NCI-H510A treated with DMSO at 0.1 percent for 48 hours (cell line): Measurements from ENCODE around the gene PIK3C3.

Experiments used
- DNase-seq: peaks from one replicate; lab custom pipeline; 2025; lab: John Stamatoyannopoulos, UW

The PIK3C3 gene

DNA sequence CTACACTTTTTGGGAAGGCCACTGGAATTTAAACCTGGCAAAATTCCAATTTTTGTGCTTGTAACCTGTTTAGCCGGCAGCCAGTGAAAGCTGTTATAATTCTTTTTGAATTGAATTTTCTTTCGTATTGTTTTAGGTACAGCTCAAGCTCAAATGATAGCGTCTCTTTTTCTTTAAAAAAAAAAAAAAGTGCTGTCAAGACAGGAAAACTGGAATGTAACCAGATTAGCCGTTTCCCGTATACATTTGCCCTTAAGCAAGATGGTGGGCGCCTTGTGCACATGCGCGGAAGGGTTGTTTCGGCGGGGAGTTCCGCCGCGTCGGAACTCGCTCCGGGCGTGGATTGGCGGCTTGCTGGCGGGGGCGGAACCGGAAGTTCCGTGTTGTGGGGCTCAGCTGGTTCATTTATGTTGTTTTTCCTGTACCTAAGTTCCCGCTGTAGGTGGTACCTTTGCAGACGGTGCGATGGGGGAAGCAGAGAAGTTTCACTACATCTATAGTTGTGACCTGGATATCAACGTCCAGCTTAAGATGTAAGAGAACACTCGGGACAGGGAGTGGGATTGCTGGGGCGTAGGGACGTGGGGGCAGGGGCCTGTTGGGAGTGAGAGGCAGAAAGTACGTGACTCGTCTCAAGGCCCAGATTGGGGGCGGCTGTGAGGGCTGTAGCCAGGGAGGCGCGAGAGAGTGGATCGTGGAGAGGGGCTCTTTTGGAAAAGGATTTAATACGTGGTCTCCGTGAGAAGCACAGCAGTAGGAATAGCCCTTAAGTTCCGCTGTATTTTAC is at the start of gene PIK3C3:
Gene PIK3C3, plus strand, starts transcription at position 408 of the 787 bp plus-strand sequence. Its CDS starts 58 bp downstream, at position 466.
- DNase-seq = peak; percentile 91

DNA sequence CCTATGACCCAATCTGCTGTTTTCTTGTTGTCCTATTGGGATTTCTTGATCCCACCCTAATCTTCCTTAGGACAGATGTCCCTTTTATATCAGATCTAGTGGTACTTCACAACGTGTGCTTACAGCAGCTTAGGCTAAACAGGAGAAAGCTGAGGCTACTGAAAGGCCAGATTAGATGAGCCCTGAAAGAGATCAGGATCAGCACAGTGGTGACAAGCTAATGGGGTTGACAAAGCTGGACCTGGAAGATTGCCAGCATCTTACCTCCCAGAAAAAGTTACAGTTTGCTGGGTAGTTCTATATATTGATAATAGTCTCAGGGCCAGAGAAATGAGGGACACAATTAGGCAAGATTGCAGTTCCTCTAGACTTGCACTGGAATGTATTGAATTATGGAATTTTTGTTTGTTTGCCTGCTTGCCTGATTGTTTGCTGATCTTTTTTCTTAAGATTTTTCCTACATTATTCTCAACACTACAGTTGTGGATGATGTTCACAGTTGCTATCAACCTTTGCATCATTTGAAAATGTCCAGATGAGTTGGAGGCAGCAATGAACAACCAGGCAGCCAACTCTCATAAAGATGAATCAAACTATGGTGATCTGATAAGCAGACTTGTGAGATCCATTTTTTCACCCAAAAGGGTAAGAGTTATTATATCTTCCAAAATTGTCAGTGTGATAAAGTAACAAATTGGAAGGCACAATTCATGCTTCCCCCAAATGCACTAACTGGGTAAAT is 49.1 kb upstream of the PIK3C3 start:
- DNase-seq = no peak

DNA sequence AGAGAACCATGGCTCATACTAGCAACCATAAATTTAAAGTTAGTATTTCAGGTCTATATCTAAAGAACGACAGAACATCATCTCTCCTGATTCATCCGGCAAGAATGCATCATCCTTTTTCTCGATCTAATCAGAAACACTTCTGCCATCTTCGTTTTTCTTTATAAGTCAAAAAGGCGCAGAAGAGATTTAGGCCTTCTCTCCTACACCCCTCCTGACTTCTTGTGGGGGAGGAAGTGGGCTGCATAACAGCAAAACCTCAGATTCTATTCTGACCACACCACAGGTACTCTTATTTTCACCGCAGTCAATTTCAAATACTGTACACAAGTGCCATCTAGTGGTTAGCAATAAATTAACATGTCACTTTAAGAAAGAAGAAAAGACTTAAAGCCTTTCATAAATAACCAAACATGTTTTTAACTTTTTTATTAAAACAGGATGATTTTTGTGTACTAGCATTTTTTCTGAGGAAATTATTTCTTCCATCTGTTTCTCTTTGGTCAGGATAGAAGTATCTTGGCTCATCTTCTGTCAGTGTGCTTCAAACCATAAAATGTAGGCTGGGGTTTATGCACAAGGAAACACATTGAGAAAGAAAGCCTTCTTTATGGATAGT is 48.4 kb upstream of the PIK3C3 start:
- DNase-seq = peak; percentile 81

DNA sequence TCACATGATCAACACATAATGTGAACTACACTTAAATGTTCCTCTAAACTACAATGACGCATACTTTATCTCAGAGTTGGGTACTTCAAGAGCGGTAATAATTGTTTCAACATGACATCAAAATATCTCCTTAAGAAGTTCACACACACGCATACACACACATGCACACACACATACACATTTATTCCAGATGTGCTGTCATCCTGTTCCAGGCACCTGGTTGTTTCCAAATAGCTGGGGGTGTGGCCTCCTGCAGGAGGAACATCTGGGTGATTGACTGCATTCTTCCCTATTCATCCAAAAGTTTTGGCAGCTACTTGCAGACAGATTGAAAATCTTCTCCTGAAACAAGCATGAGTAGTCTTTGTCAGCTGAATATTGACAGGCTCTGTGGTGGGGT is 37.9 kb upstream of the PIK3C3 start:
- DNase-seq = no peak

DNA sequence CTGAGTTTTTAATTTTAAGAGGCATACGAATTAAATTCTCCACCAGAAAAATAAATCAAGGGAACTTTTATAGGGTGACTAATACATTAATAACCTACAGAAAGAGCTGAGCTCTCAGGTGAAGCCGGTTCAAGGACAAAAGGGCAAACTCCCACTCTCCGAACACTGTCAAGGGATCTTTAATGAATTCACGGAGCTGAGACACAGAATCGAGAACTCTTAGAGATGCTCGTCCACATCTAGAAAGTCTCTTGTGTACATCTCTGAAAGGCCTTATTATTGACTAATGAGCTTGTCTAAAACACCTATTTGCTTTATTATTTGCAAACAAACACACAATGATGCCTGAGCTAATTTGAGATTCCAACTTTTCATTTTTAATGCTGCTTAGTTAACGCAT is 33.3 kb upstream of the PIK3C3 start:
- no peak for DNase-seq

DNA sequence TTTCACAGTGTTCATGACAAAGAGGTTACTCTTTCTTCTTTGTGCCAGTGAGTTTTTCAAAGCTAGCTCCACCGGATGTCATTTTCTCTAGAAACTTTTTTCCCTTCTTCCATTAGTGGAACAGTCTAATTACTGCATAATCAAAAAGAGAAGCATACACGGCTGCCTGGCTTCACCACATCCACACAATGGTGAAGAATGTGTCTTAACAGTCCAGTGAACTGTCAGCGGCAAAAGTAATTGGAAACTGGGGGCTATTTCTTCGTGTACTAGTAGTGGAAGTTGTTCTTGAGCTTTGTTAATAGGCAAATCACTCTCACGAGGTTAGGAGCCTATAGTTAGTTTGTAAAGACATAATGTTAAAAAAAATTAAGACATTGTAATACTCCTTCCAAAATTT is 32.9 kb upstream of the PIK3C3 start:
- no peak for DNase-seq

DNA sequence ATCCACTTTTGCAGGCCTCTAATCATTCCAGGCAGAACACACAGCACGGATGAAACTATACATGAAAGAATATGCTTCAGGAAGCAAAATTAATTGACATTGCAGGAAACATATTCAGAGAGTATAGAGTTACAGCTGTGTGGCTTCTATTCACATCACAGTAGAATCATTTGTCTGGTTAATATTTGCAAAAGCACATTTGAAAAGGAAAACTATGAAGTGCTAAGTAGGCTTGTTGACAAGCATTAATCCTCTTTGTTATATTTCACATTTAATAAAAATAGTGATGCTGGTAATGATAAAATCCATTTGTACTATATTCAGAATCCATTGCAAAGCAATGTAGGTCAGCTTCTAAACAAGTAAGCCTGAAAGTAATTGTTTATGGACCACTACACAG is 32.2 kb upstream of the PIK3C3 start:
- DNase-seq = no peak

DNA sequence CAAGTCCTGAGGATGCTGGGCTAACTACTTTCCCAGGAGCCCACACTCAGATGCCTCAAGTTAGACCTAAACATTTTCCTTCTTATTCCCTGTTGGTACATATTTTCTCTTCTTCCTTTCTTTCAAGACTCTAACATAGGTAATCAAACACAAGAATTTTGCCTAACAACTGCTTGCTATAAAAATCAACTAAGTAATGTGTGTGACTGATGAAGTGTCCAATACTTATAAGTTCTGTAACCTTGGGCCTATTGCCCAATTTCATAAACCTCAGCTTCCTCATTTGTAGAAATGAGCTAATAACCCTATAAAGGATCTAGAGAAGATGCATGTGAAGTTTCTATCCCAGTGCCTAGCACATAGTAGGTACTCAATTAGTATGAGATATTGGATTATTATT is 31.6 kb upstream of the PIK3C3 start:
- no peak for DNase-seq

DNA sequence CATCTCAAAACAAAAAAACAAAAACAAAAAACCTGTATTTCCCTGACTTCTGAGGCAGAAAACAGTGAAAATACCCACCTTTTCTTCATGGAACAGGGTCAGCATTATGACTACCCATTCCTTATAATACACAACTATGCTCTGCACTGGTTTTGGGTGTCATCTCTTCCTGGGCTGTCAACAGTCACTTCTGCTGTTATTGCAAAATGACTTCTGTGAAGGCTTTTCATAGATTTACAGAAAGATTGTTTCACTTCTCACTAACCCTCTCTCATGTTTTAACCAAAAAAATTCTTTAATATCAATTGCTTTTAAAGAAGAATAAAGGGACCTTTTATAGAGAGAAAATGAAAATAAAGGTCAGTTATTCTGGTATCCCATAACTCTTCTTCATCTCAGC is 26.5 kb upstream of the PIK3C3 start:
- no peak for DNase-seq

DNA sequence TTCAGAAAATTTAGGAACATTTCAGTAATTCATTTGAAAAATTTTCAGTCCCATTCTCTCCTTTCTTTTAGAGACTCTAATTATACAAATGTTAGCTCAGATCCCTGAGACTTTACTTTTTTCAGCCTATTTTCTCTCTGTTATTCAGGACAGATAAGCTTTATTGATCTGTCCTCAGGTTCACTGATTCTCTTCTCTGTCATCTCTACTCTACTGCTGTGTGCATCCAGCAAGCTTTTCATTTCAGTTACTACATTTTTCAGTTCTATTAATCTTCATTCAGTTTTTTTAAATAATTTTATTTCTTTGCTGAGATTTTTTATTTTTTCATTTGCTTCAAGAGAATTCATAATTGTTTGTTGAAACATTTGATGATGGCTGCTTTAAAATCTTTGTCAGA is 22.1 kb upstream of the PIK3C3 start:
- DNase-seq = no peak

DNA sequence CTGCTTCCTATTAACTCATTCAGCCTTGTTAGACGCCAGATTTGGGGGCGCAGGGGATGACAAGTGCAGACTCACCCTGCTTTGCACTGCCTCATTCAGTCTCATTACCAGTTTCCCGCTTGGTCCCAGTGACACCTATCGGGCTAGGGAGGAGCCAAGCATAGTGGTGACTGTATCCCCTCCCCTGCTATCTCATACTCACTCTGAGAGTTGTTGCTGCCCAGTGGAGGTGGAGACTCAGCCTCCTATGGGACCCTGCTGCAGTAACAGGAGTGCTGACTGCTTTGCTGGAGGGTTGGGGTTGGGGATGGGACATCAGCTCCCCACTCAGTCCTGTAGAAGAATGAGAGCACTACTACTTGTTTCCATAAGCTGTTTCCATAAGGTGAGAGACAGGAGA is 21.3 kb upstream of the PIK3C3 start:
- DNase-seq = no peak

DNA sequence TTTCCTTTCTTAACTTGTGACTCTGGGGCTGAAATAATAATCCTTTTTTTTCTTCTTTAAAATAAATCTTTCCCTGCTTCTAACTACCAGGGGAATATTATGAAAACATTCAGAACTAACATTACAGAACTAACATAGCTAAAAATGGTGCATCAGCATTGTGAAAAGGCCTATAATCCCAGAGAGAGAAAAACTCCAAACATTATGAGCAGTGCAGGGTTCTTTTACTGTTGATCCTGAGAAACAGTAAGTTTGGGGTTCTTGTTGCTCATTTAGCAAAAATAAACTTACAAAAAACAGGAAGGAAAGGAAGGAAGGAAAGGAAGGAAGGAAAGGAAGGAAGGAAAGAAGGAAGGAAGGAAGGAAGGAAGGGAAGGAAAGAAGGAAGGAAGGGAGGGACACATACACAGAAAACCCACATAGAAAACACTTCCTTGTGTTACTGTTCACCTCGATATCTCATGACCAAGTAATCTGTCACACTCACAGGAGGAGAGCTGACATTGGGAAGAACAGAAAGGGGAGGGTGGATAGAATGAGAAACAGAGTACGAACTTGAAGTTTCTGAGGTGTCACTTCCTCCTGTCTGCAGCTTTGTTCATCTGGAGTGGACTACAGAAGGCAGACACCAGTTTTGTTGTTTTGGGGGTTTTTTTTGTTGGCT is 18.4 kb upstream of the PIK3C3 start:
- DNase-seq = no peak

DNA sequence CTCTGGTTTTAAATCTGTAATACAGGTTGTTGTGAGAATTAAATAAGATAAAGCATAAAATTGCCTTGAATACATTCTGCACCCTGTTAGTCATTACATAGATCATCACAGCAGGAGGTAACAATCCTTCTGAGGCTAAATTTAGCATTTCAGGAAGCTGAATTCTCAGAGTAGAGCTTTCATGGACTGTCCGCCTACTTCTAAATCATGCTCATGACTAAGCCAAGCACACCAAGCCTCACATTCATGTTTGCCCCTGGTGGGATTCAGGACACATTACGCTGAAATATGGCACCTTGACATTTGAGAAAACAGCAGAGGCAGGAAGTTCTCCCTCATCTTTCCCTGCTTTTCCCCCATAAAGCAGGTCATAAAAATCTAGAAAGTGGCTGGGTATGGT is 16.6 kb upstream of the PIK3C3 start:
- no peak for DNase-seq

DNA sequence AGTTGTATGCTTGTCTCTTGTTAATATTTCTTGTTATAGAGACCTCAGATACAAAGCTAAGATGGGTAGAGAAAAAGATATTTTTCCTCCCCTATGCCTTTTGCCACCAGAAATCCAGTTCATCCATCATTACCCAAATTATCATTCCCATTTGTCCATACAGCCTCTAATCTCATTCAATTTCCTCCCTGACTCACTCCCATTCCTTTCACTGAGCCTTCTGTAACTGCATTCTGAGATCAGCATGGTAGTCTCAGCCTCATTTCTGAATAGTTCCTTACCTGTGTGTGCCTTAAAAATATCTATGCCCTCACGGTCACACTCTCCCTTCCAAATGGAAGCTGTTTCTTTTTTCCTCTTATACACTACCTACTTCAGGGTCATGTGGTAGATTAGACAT is 15.7 kb upstream of the PIK3C3 start:
- DNase-seq = no peak

DNA sequence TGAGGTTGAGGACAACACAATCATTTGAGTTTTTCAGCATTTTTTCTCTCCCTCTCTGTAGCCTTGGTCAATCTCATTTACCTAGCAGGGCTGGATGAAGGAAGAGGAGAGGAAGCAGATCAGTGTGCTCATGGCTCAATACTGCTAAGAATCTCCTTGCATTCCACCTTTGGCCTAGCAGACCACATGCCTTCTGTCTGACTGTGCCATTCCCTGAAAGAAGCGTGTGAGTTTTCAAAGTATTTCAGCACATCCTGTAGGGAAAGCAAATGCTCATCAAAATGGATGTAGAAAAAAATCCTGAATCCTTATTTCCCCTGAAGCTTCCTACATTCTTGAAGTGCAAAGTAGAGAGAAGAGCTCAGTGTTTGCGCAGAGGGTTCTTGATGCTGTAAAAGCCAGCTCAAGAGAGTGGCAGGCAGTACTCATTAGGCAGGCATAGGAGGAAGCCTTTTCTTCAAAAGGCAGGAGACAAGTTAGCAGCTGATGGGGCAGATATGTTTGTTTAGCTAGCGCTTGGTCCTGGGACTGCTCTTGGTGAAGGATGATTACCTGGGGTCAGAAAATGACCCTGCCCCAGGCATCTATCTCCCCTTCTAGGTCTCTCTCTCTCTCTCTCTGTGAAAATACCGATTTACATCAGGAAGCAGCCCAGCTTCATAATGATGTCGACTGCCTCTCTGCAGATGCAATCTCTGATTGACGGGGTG is 14.4 kb upstream of the PIK3C3 start:
- no peak for DNase-seq

DNA sequence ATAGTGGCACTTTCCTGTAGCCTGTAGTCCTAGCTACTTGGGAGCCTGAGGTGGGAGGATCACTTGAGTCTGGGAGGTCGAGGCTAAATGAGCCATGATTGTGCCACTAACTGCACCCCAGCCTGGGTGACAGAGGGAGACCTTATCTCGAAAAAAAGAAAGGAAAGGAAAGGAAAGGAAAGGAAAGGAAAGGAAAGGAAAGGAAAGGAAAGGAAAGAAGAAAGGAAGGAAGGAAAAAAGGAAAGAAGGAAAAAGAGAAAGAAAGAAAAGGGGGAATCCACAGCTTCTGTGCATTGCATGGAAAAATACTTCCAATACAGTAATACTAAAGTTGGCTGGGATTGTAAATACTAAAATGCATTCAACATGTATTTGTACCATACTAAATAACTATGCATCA is 12.8 kb upstream of the PIK3C3 start:
- no peak for DNase-seq

DNA sequence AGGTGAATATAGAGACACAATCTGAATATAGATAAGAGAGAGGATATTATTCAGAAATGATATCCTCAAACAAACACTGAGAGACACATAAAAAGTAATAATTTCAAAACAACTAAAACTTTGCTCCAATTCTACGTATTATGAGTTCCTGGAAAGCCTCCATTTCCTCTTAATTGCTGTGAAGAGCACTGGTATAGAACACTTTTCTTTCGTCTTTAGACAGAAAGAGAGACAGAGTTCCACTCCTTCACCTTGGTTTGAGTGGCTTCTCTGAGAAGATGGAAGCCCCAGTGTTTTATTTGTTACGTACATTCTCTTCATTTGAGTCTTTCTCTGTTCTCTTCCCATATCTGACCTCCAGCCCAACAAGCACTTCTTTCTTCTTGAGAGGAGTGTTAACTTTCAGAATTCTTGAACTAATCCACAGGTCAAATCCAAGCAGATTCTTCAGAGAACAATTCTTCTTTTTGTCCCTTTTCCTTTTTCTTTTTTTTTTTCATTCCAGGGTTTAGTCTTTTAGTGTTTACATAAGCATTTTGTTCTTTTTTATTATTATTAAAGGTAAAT is 6.4 kb upstream of the PIK3C3 start:
- DNase-seq = no peak

DNA sequence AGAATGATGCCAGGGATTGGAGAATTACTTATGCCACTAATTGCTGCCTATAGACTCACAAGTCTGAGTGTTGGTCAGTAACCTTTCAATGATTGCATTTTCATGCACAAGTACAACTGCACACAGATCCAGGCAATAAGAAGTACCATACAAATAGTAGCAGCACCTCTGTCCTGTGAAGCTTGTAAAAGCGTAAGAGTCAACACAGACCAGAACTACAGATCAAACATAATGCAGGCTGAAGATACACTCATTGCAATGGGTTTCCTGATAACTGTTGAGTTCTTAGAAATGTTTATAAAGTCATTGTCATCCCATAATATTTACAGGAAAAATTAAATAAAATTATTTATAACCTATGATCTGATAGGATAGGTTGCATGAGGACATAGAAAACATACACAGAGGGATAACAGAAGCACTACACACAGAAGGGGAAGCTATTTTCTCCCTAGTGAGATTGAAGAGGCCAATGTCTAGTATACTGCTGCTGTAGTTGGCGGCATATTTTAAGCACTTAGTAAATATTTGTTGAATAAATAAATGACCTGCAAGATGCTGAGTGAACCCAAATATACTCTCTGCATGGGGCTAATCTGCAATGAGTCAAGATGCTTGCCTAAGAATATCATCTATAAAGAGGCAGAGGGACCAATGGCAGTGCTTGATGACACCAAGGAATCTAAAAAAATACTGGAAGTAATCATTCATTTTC is 5.7 kb upstream of the PIK3C3 start:
- peak; percentile 17 for DNase-seq

DNA sequence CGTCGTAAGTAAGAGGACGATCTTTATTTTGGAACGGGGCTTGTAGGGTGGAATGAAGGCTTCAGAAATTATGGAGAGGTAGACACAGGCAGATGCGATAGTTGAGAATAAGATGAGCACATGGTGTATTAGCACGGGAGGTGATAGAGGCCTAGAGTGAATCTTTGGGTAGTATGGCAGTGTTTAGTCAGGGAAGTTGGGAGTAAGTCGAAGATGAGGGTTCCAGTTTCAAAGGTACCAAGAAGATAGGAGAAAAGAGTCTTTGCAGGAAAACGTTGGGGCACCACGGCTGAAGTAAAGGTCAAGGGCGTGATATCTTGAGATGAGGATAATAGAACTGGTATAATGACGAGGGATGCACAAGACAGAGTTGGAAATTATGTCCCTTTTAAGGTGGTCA is 654 bp downstream of the PIK3C3 start:
- DNase-seq = no peak

DNA sequence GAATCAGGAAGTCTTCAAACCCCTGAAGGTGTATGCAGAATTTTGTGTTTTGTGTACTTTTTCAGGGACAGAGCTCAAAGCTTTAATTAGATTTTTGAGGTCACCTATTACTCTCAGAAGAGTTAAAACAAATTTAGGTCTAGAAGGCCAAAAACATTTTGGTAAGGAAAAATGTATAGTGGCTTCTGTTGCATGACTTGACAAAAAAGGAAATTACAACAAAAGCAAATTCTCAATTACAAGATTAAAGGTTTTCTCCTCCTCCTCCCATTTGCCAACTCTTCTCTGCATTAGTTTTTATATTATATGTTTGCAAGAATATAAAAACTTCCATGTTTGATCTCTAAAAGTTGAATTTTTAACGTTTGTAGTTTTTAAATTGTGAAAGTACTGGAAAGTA is 4.0 kb downstream of the PIK3C3 start:
- no peak for DNase-seq

DNA sequence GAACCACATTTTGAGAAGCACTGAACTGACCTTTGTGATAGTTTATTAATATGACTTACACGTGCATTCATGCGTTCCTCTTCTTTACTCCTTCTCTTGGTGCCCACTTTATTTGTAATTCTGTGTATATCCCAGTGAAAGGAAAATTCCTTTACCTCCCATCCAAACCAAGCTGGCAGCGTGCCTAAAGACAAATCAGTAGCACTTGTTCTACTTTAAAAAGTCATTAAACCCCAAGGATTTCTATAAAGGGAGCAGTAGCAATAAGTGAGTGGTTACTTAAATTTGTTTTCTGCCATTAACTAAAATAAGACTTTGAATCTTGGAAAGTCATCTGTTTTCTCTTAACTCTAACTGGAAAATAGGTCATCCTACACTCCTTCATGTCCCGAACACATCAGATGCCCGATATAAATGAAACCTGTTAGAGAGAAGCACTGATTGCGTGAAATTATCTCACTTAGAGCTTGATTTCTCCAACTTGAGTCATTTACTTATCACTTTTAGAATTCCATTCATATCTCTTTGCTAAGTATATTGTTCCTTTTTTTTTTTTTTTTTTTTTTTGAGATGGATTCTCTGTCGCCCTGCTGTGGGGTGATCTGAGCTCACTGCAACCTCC is 10.7 kb downstream of the PIK3C3 start:
- DNase-seq = no peak
